ENCODE results near the gene KRT83. TPM values are rescaled to one million over a fixed set of nuclear protein-coding genes. Genes with fewer than 3 reads are reported as not detected.

KRT83 gene
- total RNA-seq, 2 donors from 2014 or later = not detected

DNA sequence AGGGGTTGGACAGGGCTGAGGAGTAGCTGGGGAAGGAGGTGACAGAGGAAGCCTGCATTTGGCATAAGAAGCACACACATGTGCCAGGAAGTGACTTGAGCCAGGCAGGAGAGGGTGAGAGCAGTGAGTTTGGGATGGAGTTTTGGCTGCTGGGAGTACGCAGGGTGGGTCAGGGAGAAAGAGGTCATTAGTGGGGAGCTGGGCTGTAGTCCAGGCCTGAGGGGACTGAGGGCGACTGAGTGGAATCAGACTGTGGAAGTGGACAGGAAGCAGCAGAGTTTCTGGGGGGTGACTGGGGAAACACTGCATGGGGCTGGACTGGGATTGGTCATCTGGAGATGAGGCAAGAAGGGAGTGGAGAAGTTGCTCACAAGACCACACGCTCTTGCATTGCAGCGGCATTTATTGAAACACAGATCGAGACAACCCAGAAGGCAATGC lies 38.4 kb upstream of the KRT83 start:
- Mint-ChIP-seq H3K27ac (peak overlapping the region; percentile 6 to 63), H3K4me1 (ENCODE audit: low read depth in 2 of 2) (peaks cover 45 to 46% of the 10 kb centered on the region in 2 donors), H3K4me3 (no peak overlapping the region), H3K9me3 (no peaks in the 10 kb centered on the region), H3K36me3 (no peaks in the 10 kb centered on the region), H3K27me3 (peaks cover 22 to 34% of the 10 kb centered on the region in 2 donors)
- no peak for ATAC-seq
- peak; percentile 29 for DNase-seq (ENCODE audit: low spot score)

DNA sequence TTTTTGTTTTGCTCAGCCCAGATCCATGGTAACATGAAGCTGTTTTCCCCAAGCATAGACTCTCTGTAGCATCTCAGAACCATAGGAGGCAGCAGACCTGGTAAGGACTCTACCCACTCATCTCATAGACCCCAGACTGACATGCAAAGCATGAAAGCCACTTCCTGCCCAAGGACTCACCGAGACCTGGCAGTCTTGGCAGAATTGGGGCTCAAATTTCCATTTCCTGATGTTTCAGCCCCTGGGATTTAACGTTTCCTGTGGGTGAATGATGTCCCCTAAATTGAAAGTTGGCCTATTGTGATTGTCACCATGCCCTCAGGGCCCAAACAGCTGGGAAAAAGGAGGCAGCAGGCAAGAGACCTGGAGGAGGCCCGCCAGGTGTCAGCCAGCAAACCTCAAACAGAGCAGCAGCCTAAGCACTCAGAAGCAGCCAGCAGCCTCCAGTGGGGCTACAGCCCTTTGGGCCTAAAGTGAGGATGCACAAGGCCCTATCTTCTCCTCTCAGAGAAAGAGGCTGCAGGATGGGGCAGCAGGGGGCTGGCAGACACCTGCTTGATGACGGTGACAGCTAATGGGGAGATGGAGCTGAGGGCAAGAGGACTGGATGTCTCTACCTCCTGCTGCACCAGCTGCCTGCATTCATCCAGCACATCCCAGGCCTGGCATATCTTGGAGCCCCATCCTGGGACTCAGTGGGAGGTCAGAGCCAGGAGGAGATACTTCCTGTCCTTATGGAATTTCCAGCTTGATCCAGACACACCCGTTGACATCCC lies 37.6 kb upstream of the KRT83 start:
- H3K36me3 Mint-ChIP-seq = no peaks in the 10 kb centered on the region
- H3K27me3 Mint-ChIP-seq = peaks cover 23 to 29% of the 10 kb centered on the region in 2 donors
- H3K9me3 Mint-ChIP-seq = no peaks in the 10 kb centered on the region
- H3K4me3 Mint-ChIP-seq = peak overlapping the region; percentile 20
- DNase-seq (ENCODE audit: low spot score) (peak; percentile 41), ATAC-seq (peak; percentile 62 to 72)
- H3K27ac Mint-ChIP-seq = peak overlapping the region; percentile 4 to 47
- H3K4me1 Mint-ChIP-seq (ENCODE audit: low read depth in 2 of 2) = peaks cover 45 to 46% of the 10 kb centered on the region in 2 donors

DNA sequence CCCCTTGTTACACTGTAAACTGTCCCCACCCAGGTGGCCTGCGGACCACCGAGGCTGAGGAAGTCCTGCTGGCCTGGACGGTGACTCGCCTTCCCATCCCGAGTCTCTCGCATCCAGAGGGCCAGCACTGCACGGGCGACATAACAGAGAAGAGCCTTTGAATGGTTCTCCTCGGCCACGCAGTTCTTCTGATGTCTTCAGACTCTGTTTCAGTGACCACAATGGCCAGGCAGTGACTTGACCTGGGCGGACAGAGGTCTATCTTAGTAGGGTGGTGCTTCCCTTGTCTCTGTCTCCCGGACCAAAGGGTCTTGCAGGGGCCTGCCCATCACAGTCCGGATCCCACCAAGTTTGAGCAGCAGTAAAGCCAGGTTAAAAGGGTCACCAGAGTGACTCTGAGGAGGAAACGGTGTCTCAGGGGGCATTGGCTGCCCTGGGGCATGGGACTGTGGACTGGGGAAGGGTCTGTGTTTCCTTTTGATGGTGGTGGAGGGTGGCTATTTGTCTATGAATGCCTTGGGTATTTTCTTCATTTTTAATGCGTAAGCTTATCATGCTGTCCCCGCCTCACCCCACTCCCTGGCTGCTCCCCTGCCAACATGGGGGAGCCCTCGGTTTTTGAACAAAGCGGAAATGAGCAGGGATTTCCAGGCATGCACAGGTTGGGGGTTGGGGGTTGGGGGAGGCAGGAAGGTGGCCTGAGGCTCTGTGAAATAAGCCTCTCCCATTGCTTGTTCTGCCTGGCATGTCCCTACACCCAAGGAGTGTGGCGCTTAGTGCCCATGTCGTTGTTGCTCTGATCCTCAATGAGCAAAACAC lies 35.8 kb upstream of the KRT83 start:
- ATAC-seq (no peak), DNase-seq (ENCODE audit: low spot score) (no peak)
- H3K9me3 Mint-ChIP-seq = no peaks in the 10 kb centered on the region
- H3K27me3 Mint-ChIP-seq = peaks cover 30 to 36% of the 10 kb centered on the region in 2 donors
- H3K36me3 Mint-ChIP-seq = no peaks in the 10 kb centered on the region
- H3K27ac Mint-ChIP-seq = peak overlapping the region in 1 of 2 donors; percentile 4
- peaks cover 49 to 60% of the 10 kb centered on the region in 2 donors for H3K4me1 Mint-ChIP-seq (ENCODE audit: low read depth in 2 of 2)
- H3K4me3 Mint-ChIP-seq = no peak overlapping the region

DNA sequence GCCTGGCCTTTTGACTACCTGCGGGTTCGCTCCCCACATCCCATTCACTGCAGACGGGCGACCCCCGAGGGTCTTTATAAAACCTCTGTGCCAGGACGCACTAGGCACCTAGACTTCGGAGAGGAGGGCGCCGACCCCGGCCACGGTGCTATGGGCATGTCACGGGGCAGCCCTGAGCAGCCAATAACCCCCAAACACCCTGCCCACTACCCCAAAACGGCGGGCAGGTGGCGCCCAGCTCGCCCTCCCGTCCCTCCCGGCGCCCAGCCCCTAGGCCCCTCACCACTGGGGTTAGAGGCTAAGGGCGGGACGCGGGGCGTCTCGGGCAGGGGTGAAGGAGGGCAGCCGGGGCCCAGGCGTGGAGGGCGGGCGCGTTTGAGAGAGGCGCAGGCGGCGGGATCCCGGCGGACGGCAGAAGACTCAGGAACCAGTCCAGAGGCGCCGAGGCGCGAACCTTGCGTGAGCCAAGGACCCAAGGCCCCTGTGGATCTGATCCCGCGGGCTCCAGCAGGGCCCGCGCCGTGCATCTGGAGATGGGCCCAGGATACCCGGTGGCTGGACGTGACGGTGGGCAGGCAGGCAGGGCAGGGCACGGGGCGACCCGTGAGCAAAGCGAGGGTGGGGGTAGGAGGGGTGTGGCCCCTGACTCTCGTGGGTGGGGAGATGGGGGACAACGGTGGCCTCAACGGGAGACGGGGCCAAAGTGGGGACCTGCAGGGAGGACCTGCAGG lies 35.0 kb upstream of the KRT83 start:
- ATAC-seq (no peak), DNase-seq (ENCODE audit: low spot score) (peak; percentile 59)
- no peaks in the 10 kb centered on the region for H3K9me3 Mint-ChIP-seq
- H3K4me1 Mint-ChIP-seq (ENCODE audit: low read depth in 2 of 2) = peaks cover 47 to 58% of the 10 kb centered on the region in 2 donors
- H3K27ac Mint-ChIP-seq = no peak overlapping the region
- H3K4me3 Mint-ChIP-seq = no peak overlapping the region
- peaks cover 30 to 42% of the 10 kb centered on the region in 2 donors for H3K27me3 Mint-ChIP-seq
- no peaks in the 10 kb centered on the region for H3K36me3 Mint-ChIP-seq

DNA sequence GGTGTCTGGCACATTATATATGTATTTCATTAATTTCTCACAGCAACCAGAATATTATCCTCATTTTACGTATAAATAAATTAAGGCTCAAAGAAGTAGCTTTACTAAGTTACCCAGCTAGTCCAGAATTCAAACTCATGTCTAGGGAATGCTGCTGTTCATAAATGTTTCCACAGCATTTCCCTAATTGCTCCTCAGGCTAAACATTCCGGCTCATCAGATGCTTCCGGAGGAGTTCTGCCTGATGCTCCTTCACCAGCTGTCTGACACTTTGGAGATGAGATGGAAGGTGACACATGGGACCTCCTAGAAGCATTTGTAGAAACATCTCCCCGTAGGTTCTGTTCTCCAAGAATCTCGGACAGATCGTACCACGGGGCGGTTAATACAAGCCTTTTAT lies 34.0 kb upstream of the KRT83 start:
- H3K4me1 Mint-ChIP-seq (ENCODE audit: low read depth in 2 of 2) = peaks cover 42 to 53% of the 10 kb centered on the region in 2 donors
- no peaks in the 10 kb centered on the region for H3K9me3 Mint-ChIP-seq
- H3K4me3 Mint-ChIP-seq = no peak overlapping the region
- H3K36me3 Mint-ChIP-seq = no peaks in the 10 kb centered on the region
- ATAC-seq (no peak), DNase-seq (ENCODE audit: low spot score) (no peak)
- H3K27me3 Mint-ChIP-seq = peaks cover 30 to 37% of the 10 kb centered on the region in 2 donors
- no peak overlapping the region for H3K27ac Mint-ChIP-seq

- Mint-ChIP-seq H3K36me3 (no peaks in the 10 kb centered on the region), H3K4me3 (no peak overlapping the region), H3K4me1 (ENCODE audit: low read depth in 2 of 2) (peaks cover 34 to 43% of the 10 kb centered on the region in 2 donors), H3K9me3 (no peaks in the 10 kb centered on the region), H3K27me3 (peaks cover 26 to 31% of the 10 kb centered on the region in 2 donors), H3K27ac (no peak overlapping the region)
- no peak for DNase-seq (ENCODE audit: low spot score)
- ATAC-seq = no peak
Measured at GRCh38 chr12:52354200-52354599, 33.0 kb upstream of the KRT83 start.

GRCh38 chr12:52353766-52354165 lies 32.6 kb upstream of the KRT83 start:
- Mint-ChIP-seq H3K9me3 (no peaks in the 10 kb centered on the region), H3K4me1 (ENCODE audit: low read depth in 2 of 2) (peaks cover 30 to 39% of the 10 kb centered on the region in 2 donors), H3K36me3 (no peaks in the 10 kb centered on the region), H3K27ac (no peak overlapping the region), H3K4me3 (no peak overlapping the region), H3K27me3 (peaks cover 29 to 35% of the 10 kb centered on the region in 2 donors)
- no peak for DNase-seq (ENCODE audit: low spot score)
- no peak for ATAC-seq

GRCh38 chr12:52352951-52353350 lies 31.8 kb upstream of the KRT83 start:
- DNase-seq (ENCODE audit: low spot score) (no peak), ATAC-seq (no peak)
- peaks cover 25 to 31% of the 10 kb centered on the region in 2 donors for H3K4me1 Mint-ChIP-seq (ENCODE audit: low read depth in 2 of 2)
- H3K27me3 Mint-ChIP-seq = peaks cover 32 to 35% of the 10 kb centered on the region in 2 donors
- no peaks in the 10 kb centered on the region for H3K36me3 Mint-ChIP-seq
- H3K9me3 Mint-ChIP-seq = no peaks in the 10 kb centered on the region
- peak overlapping the region; percentile 19 for H3K4me3 Mint-ChIP-seq
- H3K27ac Mint-ChIP-seq = no peak overlapping the region

DNA sequence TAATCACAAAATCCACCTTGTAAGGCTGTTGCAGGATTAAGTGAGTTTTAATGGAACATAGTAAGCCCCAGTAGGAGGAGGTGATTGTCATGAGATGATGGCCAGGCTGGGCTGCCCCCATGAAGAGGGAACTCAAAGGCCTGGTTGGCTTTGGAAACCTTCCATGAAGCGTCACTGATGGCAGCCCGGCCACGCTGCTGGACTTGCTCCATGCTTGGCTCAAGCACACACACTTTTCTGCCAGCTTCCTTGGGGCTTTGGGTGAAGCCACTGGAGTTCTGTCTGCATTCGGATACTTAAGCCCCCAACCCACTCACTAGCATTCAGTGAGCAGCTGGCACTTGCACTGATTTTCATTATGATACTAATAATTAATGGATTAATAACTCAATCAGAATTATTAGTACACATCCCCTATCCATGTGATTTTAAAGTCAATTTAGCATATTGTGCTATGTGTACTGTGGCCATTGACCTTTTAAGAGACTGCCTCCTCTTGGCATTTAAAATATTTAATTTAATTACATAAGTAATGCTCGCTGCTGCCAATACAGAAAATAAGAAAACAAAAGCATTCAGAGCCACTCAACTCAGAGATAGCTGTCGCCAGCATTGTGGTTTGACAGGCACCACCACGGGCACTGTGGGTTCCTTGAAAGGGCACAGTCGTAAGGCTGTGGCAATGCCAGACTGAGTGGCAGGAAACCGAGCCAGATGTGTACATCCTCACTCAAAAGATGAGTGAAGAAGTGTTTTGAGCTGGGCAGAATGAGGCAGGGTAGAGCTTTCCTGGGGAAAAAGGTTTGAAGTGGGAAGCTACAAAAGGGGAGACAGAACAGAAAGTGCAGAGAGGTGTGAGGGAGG lies 30.2 kb upstream of the KRT83 start:
- Mint-ChIP-seq H3K4me1 (ENCODE audit: low read depth in 2 of 2) (peaks cover 21 to 25% of the 10 kb centered on the region in 2 donors), H3K27ac (peak overlapping the region in 1 of 2 donors; percentile 25), H3K9me3 (no peaks in the 10 kb centered on the region), H3K27me3 (peaks cover 27 to 28% of the 10 kb centered on the region in 2 donors), H3K36me3 (no peaks in the 10 kb centered on the region), H3K4me3 (peak overlapping the region; percentile 69)
- ATAC-seq = peak; percentile 83 to 93
- peak; percentile 65 for DNase-seq (ENCODE audit: low spot score)

- Mint-ChIP-seq H3K4me3 (no peak overlapping the region), H3K9me3 (no peaks in the 10 kb centered on the region), H3K27me3 (peaks cover 27 to 30% of the 10 kb centered on the region in 2 donors), H3K4me1 (ENCODE audit: low read depth in 2 of 2) (peaks cover 21 to 25% of the 10 kb centered on the region in 2 donors), H3K27ac (no peak overlapping the region), H3K36me3 (no peaks in the 10 kb centered on the region)
- no peak for ATAC-seq
- DNase-seq (ENCODE audit: low spot score) = no peak
Measured at GRCh38 chr12:52350786-52351185, 29.6 kb upstream of the KRT83 start.

- Mint-ChIP-seq H3K27ac (no peak overlapping the region), H3K9me3 (no peaks in the 10 kb centered on the region), H3K36me3 (no peaks in the 10 kb centered on the region), H3K4me3 (no peak overlapping the region), H3K27me3 (peaks cover 27 to 33% of the 10 kb centered on the region in 2 donors), H3K4me1 (ENCODE audit: low read depth in 2 of 2) (peaks cover 21 to 25% of the 10 kb centered on the region in 2 donors)
- ATAC-seq (no peak), DNase-seq (ENCODE audit: low spot score) (no peak)
Measured at GRCh38 chr12:52350021-52350620, 28.9 kb upstream of the KRT83 start.

DNA sequence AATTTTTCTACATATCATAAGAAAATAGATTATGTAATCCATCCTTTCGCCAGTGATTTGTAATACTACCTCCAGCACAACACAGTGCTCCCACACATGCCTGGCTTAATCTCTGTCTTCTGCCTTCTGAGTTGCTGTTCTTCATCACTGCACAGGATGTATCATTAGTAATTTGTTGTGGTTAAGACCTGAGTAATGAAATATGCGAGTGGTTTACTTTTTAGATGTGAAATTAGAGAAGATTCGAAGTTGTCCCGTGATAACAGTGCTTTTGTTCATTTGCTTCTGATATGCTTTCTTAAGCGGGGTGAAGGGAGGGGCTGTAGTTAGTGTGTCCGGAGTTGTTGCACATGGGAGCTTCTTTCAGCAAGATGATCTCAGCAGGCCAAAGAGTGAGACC lies 28.0 kb upstream of the KRT83 start:
- H3K4me3 Mint-ChIP-seq = no peak overlapping the region
- ATAC-seq = no peak

More for the DNA sequence above, 28.0 kb upstream of the KRT83 start:
- Mint-ChIP-seq H3K9me3 (no peaks in the 10 kb centered on the region), H3K36me3 (no peaks in the 10 kb centered on the region), H3K4me1 (ENCODE audit: low read depth in 2 of 2) (peaks cover 21 to 25% of the 10 kb centered on the region in 2 donors), H3K27me3 (peaks cover 33% of the 10 kb centered on the region in 2 donors), H3K27ac (no peak overlapping the region)
- no peak for DNase-seq (ENCODE audit: low spot score)
